Testis (tissue), 3 donors: Measurements from ENCODE around the gene TDRD12. TPM values are rescaled to one million over a fixed set of nuclear protein-coding genes. Genes with fewer than 3 reads are reported as not detected.

Experiments used
- DNase-seq: peaks from one replicate; pipeline ENCODE4 v3.0.0-alpha.2; 2019
- H3K27ac ChIP-seq, 2 donors: fragments of 200-600 bp; sonication (generic); one replicate each; pipeline ENCODE4 v1.5.1; 2019
- H3K27me3 ChIP-seq: fragments of 200-600 bp; sonication (generic); one replicate; pipeline ENCODE4 v1.5.1; 2019
- H3K36me3 ChIP-seq: fragments of 200-600 bp; sonication (generic); one replicate; pipeline ENCODE4 v1.5.1; 2017; ENCODE audit warnings: low read depth; ENCODE audit errors: missing control alignments
- H3K4me1 ChIP-seq: fragments of 200-600 bp; sonication (generic); one replicate; pipeline ENCODE4 v1.5.1; 2019
- H3K4me3 ChIP-seq, 2 donors: fragments of 200-600 bp; sonication (generic); one replicate each; pipeline ENCODE4 v1.5.1; 2017 to 2019
- H3K9me3 ChIP-seq: fragments of 200-600 bp; sonication (generic); one replicate; pipeline ENCODE4 v1.5.1; 2017
- POLR2A ChIP-seq: fragments of 450-650 bp; IDR thresholded peaks from one replicate; pipeline ENCODE4 v1.6.1; 2017; ENCODE audit warnings: antibody characterized with exemption, mild to moderate bottlenecking, moderate library complexity
- WGBS, 2 donors: methylation state at CpG; one replicate each; pipeline ENCODE4 v1.1.5; 2018; 5-methylcytosine and 5-hydroxymethylcytosine counted together
- intact Hi-C: fragments of 100-400 bp; cut with DNase I; formaldehyde crosslinking; loops from one replicate; pipeline ENCODE4 v1.15.1; 2023; ENCODE audit warnings: low total_unique reads
- polyA plus RNA-seq: library from polyadenylated mRNA; stranded (reverse); fragments of 350-450 nt; fragmentation: Illumina TruSeq; extraction: RNeasy Lipid Tissue Mini Kit (QIAGEN cat#74804); gene quantifications from one replicate; pipeline ENCODE4 v1.2.3, GENCODE V29; 2014; ENCODE audit warnings: low read depth, low replicate concordance; ENCODE audit not compliant: insufficient read depth
- total RNA-seq, 2 donors: library from RNA; depleted of rRNA; stranded (reverse); fragments of >200 nt; gene quantifications; one replicate each; pipeline ENCODE4 v1.2.3, GENCODE V29; 2016
- TF ChIP-seq, protein P1 (sequence below), 3 experiments: fragments of 450-650 bp in 2 of 3; fragments of 200-600 bp in 1 of 3; sonication (generic) in 1 of 3; IDR thresholded peaks; one replicate each; pipeline ENCODE4 v1.5.1; 2016 to 2019; ENCODE audit warnings: antibody characterized with exemption in 3 of 3, mild to moderate bottlenecking in 2 of 3, moderate library complexity in 1 of 3

The TDRD12 gene
- total and polyA plus RNA-seq, 3 donors from 2014 or later, result 24.3 to 33.4 (median 30.6) TPM

DNA sequence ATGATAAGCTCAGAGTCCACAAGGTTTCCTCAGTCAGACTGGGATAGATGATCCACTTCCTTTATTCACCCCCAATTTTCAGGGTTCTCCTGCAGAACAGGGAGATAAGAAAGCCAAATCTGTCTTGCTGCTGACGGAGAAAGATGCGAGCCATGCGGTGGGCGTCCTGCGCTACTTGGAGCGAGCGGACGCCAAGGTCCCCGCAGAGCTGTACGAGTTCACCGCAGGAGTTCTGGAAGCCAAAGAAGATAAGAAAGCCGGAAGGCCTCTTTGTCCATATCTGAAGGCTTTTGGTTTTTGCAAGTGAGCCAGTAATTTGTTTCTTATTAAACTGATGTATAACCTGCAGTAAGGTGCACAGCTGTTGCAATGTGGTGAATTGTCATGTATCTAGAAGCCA is 83.3 kb downstream of the TDRD12 start:
- WGBS, 2 donors, result 22 to 56% methylated on average over 12 of the region's 12 CpGs
- Histone ChIP-seq H3K27me3 (no peaks in the 10 kb centered on the region), H3K27ac (no peak overlapping the region), H3K4me1 (no peaks in the 10 kb centered on the region), H3K36me3 (no peaks in the 10 kb centered on the region), H3K9me3 (no peaks in the 10 kb centered on the region), H3K4me3 (no peak overlapping the region)
- TF ChIP-seq, protein P1, sequence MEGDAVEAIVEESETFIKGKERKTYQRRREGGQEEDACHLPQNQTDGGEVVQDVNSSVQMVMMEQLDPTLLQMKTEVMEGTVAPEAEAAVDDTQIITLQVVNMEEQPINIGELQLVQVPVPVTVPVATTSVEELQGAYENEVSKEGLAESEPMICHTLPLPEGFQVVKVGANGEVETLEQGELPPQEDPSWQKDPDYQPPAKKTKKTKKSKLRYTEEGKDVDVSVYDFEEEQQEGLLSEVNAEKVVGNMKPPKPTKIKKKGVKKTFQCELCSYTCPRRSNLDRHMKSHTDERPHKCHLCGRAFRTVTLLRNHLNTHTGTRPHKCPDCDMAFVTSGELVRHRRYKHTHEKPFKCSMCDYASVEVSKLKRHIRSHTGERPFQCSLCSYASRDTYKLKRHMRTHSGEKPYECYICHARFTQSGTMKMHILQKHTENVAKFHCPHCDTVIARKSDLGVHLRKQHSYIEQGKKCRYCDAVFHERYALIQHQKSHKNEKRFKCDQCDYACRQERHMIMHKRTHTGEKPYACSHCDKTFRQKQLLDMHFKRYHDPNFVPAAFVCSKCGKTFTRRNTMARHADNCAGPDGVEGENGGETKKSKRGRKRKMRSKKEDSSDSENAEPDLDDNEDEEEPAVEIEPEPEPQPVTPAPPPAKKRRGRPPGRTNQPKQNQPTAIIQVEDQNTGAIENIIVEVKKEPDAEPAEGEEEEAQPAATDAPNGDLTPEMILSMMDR (IDR thresholded peaks at IDR 0.05), result no peak
- no peak for TF ChIP-seq POLR2A
- no peak for DNase-seq
- intact Hi-C loops, result no loop called here

DNA sequence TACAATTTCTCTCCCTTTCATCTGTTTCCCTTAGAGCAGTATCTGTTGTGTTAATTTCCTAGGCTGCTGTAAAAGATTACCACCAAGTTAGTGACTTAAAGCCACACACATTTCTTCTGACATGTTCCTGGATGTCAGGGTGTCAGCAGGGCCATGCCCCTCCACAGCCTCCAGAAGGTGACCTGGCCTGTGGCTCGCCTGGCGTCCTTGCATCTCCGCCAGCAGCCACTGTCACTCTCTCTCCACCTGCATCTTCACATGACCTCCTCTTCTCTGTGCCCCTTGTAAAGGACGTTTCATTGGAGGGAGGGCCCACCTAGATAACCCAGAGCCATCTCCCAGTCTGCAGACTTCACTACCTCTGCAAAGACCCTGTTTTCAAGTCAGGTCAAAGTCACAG is 88.7 kb downstream of the TDRD12 start:
- Histone ChIP-seq H3K4me3 (no peak overlapping the region), H3K36me3 (no peaks in the 10 kb centered on the region), H3K4me1 (no peaks in the 10 kb centered on the region), H3K27ac (no peak overlapping the region), H3K27me3 (no peaks in the 10 kb centered on the region), H3K9me3 (no peaks in the 10 kb centered on the region)
- intact Hi-C loops, result no loop called here
- 72 to 91% methylated on average over 4 of the region's 4 CpGs for WGBS, 2 donors
- DNase-seq, result no peak
- no peak for TF ChIP-seq POLR2A

DNA sequence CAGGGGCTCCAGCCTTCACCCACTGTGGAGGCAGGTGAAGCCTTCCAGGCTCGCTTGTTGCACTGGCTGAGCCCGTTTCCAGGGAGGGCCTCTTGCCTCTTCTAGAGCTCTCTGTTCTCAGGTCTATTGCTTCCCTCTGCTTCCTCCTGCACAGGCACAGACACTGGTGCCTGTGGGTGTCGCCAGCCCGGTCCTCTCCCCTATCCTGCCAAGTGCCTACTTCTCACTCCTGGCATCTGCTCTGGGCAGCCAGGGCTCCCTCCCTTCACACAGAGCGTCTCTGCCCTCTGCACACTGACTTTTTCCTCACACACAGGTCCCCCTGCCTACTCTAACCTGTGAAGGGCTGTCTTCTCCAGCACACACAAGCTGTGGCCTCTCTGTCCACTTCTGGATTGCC is 89.7 kb downstream of the TDRD12 start:
- Histone ChIP-seq H3K4me3 (no peak overlapping the region), H3K27me3 (no peaks in the 10 kb centered on the region), H3K9me3 (no peaks in the 10 kb centered on the region), H3K27ac (no peak overlapping the region), H3K36me3 (no peaks in the 10 kb centered on the region), H3K4me1 (no peaks in the 10 kb centered on the region)
- intact Hi-C loops, result no loop called here
- DNase-seq, result no peak
- TF ChIP-seq, protein P1 (IDR thresholded peaks at IDR 0.05), result no peak
- whole genome bisulfite sequencing, 2 donors, result 67 to 79% methylated on average over 5 of the region's 5 CpGs

DNA sequence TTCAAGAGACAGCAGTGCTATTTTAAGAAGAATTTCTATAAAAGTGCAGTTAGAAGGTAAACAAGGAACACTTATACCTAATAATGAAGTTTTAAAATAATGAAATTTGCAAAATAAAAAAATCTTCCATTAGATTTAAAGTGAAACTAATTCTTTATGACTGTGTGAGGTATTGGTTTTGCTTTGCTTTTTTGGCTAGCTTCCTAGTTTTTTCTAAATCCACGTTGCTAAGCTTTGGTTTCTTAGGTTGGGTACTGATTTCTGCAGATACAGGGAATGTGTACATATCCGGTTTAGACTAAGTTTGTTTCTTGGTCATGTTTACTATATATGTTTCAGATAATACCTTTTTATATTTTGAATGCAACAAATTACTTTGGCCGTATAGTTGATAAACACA is 90.2 kb downstream of the TDRD12 start:
- TF ChIP-seq, protein P1 (IDR thresholded peaks at IDR 0.05), result no peak
- TF ChIP-seq POLR2A, result no peak
- no peaks in the 10 kb centered on the region for H3K9me3 ChIP-seq
- H3K36me3 ChIP-seq, result no peaks in the 10 kb centered on the region
- H3K4me3 ChIP-seq, result no peak overlapping the region
- no peak overlapping the region for H3K27ac ChIP-seq
- intact Hi-C loops, result no loop called here
- H3K4me1 ChIP-seq, result no peaks in the 10 kb centered on the region
- no peak for DNase-seq
- no peaks in the 10 kb centered on the region for H3K27me3 ChIP-seq
- 68 to 69% methylated on average over 3 of the region's 3 CpGs for WGBS, 2 donors

DNA sequence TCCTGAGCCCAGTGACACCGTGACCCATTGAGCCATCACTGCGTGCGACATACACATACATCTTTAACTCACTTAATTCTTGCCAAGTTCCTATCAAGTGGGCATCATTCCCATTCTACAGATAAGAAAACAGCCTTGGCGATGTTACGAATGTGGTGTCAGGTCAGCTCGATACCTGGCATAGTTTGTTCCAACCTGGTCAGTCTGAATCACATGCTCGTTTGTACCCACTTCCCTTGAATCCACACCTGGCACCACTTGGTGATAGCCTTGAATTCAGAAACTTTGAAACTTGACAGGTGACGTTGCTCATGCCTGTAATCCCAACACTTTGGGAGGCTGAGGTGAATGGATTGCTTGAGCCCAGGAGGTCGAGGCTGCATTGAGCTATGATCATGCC is 90.9 kb downstream of the TDRD12 start:
- Histone ChIP-seq H3K9me3 (no peaks in the 10 kb centered on the region), H3K4me3 (no peak overlapping the region), H3K4me1 (no peaks in the 10 kb centered on the region), H3K36me3 (no peaks in the 10 kb centered on the region), H3K27ac (no peak overlapping the region), H3K27me3 (no peaks in the 10 kb centered on the region)
- intact Hi-C loops, result no loop called here
- no peak for DNase-seq
- WGBS, 2 donors, result 87 to 93% methylated on average over 9 of the region's 9 CpGs
- TF ChIP-seq, protein P1 (IDR thresholded peaks at IDR 0.05), result no peak
- no peak for TF ChIP-seq POLR2A
